HG03064 (cell line): ENCODE measurements around the gene TFCP2.

Source experiments
- ATAC-seq: cut with Tn5 transposase; IDR thresholded peaks from one replicate; pipeline ENCODE4 v1.9.1; 2021; ENCODE audit warnings: low read depth; ENCODE audit not compliant: unreplicated experiment

Gene TFCP2

DNA sequence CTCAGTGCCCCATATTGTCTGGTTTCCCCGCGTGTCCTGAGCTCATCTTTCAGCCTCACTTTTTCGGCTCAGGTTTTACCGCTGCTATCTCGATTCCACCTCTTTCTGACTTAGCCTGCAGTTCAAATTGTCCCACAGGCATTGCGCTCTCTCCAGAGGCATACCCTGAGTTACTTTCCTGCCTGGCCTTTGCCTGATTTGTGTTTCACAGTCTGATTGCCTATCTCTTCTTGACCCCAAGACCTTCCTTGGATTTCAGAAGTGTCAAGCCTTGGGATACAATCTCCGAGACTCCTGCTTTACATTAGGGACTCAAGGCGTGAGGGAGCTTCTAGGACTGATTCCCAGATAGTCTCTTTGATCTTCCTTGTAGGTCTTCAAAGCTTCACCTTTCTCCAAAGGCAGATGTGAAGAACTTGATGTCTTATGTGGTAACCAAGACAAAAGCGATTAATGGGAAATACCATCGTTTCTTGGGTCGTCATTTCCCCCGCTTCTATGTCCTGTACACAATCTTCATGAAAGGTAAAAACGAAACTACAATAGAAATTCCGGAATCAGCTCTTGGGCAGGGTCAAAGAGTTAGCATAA is 124.2 kb downstream of the TFCP2 start:
- no peak for ATAC-seq

DNA sequence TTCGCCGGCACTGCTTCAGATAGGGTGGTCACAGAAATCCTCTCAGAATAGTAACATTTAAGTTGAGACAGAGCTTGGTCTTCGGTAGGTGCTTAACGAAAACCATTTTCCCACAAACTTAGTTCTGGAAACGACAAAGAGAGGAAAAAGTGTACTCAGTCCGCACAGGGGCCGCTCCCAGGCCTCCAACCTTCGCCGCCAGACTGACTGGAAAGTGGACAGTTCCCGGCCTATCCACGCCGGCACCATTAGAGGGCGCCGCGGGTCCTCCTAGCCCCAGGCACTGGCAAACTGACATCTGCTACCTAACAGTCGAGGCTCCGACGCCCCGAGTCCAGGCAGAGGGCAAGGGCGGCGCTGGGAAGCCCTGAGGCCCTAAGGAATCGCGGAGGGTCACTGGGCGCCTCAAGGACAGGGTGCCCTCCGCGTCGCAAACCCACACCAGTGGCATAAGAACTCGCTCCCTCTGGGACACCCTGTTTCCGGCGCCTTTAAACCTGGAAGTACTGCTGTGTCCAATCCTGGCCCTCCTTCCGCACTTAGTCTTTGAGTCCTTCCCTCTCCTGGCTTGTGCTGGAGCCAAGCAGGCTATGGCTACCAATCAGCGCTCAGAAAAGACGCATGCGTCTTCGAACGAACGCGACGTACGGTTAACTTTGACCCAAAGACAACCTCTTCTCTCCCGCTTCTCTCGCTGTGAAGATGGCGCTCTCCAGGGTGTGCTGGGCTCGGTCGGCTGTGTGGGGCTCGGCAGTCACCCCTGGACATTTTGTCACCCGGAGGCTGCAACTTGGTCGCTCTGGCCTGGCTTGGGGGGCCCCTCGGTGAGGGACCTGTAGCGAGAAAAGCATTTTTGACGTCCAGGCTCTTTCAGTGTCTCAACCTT is 125.0 kb downstream of the TFCP2 start, which contains the start of gene LETMD1:
TSS of gene LETMD1 (plus strand) at position 673 of the 886 bp plus-strand sequence. CDS start at position 703, 30 bp downstream.
- ATAC-seq: peak; percentile 93
